CD4-positive, alpha-beta memory T cell (primary cell): ENCODE measurements around the gene TGM4. TPM values are rescaled to one million over a fixed set of nuclear protein-coding genes. Genes with fewer than 3 reads are reported as not detected.

Source experiments
- CTCF ChIA-PET: fragments of 350-600 bp; sonication (Branson Sonifier 250); formaldehyde crosslinking; loops from one replicate; lab custom pipeline; 2021; ENCODE audit warnings: inconsistent platforms; ENCODE audit not compliant: partially characterized antibody; lab: Charles Lee
- POLR2A ChIA-PET: fragments of 350-600 bp; sonication (Branson Sonifier 250); formaldehyde crosslinking; loops from one replicate; lab custom pipeline; 2021; ENCODE audit not compliant: partially characterized antibody; lab: Charles Lee
- DNase-seq, 5 donors: peaks; one replicate each; pipeline versions ENCODE4 v3.0.0 to v3.0.0-alpha.2; 2020 to 2022; ENCODE audit warnings: mixed read lengths in 1 of 5
- H3K27ac ChIP-seq: one replicate; pipeline ENCODE4 v1.7.0; 2013; ENCODE audit warnings: low read depth, low read length
- H3K27me3 ChIP-seq: 2 replicates; pipeline ENCODE4 v1.7.0; 2013; ENCODE audit warnings: mild to moderate bottlenecking, low read length, moderate library complexity; ENCODE audit not compliant: insufficient read depth
- H3K36me3 ChIP-seq: 2 replicates; pipeline ENCODE4 v1.7.0; 2013; ENCODE audit warnings: mild to moderate bottlenecking, low read length, moderate library complexity; ENCODE audit not compliant: insufficient read depth
- H3K4me1 ChIP-seq: 2 replicates; pipeline ENCODE4 v1.7.0; 2013; ENCODE audit warnings: mild to moderate bottlenecking, low read length, moderate library complexity; ENCODE audit not compliant: insufficient read depth
- H3K4me3 ChIP-seq, 2 donors: one replicate each; pipeline ENCODE4 v1.7.0; 2013; ENCODE audit warnings: low read length in 2 of 2, mild to moderate bottlenecking in 1 of 2
- H3K9me3 ChIP-seq, 2 donors: one replicate each; pipeline ENCODE4 v1.7.0; 2013; ENCODE audit warnings: low read length in 2 of 2, control low read depth in 1 of 2; ENCODE audit not compliant: control insufficient read depth in 1 of 2
- H3K27ac Mint-ChIP-seq, 7 donors: one replicate each; pipeline ENCODE4 v1.8.0; 2020 to 2021; ENCODE audit warnings: mixed read lengths in 7 of 7, mild to moderate bottlenecking in 6 of 7, inconsistent platforms in 3 of 7, moderate library complexity in 3 of 7
- H3K27me3 Mint-ChIP-seq, 2 donors: one replicate each; pipeline ENCODE4 v1.8.0; 2020 to 2021; ENCODE audit warnings: mixed read lengths in 2 of 2
- H3K36me3 Mint-ChIP-seq, 2 donors: one replicate each; pipeline ENCODE4 v1.8.0; 2020 to 2021; ENCODE audit warnings: mixed read lengths in 2 of 2, inconsistent platforms in 1 of 2, mild to moderate bottlenecking in 1 of 2
- H3K4me1 Mint-ChIP-seq, 4 donors: one replicate each; pipeline ENCODE4 v1.8.0; 2020 to 2021; ENCODE audit warnings: mixed read lengths in 4 of 4, mild to moderate bottlenecking in 1 of 4
- H3K4me3 Mint-ChIP-seq, 8 donors: one replicate each; pipeline ENCODE4 v1.8.0; 2020 to 2021; ENCODE audit warnings: mixed read lengths in 8 of 8, mild to moderate bottlenecking in 7 of 8, moderate library complexity in 6 of 8, inconsistent platforms in 3 of 8
- H3K9me3 Mint-ChIP-seq, 8 donors: one replicate each; pipeline ENCODE4 v1.8.0; 2020 to 2021; ENCODE audit warnings: mixed read lengths in 8 of 8, mild to moderate bottlenecking in 5 of 8, inconsistent platforms in 3 of 8, moderate library complexity in 1 of 8
- intact Hi-C: fragments of 100-400 bp; cut with micrococcal nuclease; formaldehyde crosslinking; loops from one replicate; pipeline ENCODE4 v1.15.1; 2023
- polyA plus RNA-seq, 2 donors: library from polyadenylated mRNA; unstranded; fragments of 300-500 nt; fragmentation: Illumina TruSeq; gene quantifications; one replicate each; pipeline ENCODE4 v1.2.3, GENCODE V29; 2021
- total RNA-seq, 2 experiments: library from RNA; stranded (reverse); gene quantifications; one replicate each; pipeline ENCODE4 v1.2.3, GENCODE V29; 2021

The TGM4 gene
- total and polyA plus RNA-seq, 4 experiments from 2014 or later: not detected

GRCh38 chr3:44890258-44890657, 15.8 kb downstream of the TGM4 start:
- Mint-ChIP-seq H3K27ac (no peak overlapping the region), H3K4me3 (no peak overlapping the region), H3K4me1 (no peaks in the 10 kb centered on the region), H3K36me3 (no peaks in the 10 kb centered on the region), H3K9me3 (no peaks in the 10 kb centered on the region), H3K27me3 (peaks cover 10 to 11% of the 10 kb centered on the region in 2 donors)
- H3K4me1 ChIP-seq: no peaks in the 10 kb centered on the region
- no peak for DNase-seq
- no peak overlapping the region for H3K4me3 ChIP-seq
- no peaks in the 10 kb centered on the region for H3K9me3 ChIP-seq
- no peak overlapping the region for H3K27ac ChIP-seq
- ChIA-PET CTCF (no interaction called here), POLR2A (no interaction called here)
- H3K27me3 ChIP-seq: no peaks in the 10 kb centered on the region
- H3K36me3 ChIP-seq: no peaks in the 10 kb centered on the region
- intact Hi-C loops: no loop called here

DNA sequence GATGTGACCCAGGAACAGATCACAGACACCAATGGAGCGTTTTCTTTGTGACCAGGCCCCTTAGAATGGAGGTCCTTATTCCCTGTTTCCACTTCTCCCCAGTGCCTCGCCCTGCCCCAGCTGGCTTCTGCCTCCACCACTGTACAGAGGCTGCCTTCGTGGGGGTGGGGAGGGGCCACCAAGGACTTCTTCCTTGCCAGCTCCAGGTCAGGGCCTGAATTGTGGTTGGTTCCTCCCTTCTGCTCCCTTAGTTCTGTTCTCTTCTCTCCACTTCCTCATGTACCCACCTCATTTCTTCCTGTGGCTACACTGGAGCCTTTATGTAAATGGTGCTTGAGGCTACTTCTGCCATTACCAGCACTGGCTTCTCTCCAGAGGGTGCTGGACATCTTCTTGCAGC, 16.4 kb downstream of the TGM4 start:
- H3K4me1 Mint-ChIP-seq: no peaks in the 10 kb centered on the region
- no peak overlapping the region for H3K27ac ChIP-seq
- no peak for DNase-seq
- H3K36me3 ChIP-seq: no peaks in the 10 kb centered on the region
- POLR2A ChIA-PET: no interaction called here
- H3K27ac Mint-ChIP-seq: no peak overlapping the region
- no peaks in the 10 kb centered on the region for H3K4me1 ChIP-seq
- H3K9me3 ChIP-seq: no peaks in the 10 kb centered on the region
- H3K27me3 Mint-ChIP-seq: peaks cover 9 to 11% of the 10 kb centered on the region in 2 donors
- CTCF ChIA-PET: interaction anchor here (1.2 kb wide), 1 partner anchor 358 kb away, joined by 3 read pairs; no protein-coding TSS in a partner anchor
- no peaks in the 10 kb centered on the region for H3K9me3 Mint-ChIP-seq
- H3K4me3 Mint-ChIP-seq: no peak overlapping the region
- H3K36me3 Mint-ChIP-seq: no peaks in the 10 kb centered on the region
- H3K27me3 ChIP-seq: no peaks in the 10 kb centered on the region
- intact Hi-C loops: no loop called here
- H3K4me3 ChIP-seq: no peak overlapping the region

- no peaks in the 10 kb centered on the region for H3K27me3 ChIP-seq
- H3K27ac ChIP-seq: no peak overlapping the region
- no peak for DNase-seq
- H3K36me3 ChIP-seq: no peaks in the 10 kb centered on the region
- CTCF ChIA-PET: no interaction called here
- POLR2A ChIA-PET: no interaction called here
- no peaks in the 10 kb centered on the region for H3K36me3 Mint-ChIP-seq
- H3K27ac Mint-ChIP-seq: no peak overlapping the region
- peaks cover 0 to 7% of the 10 kb centered on the region in 2 donors for H3K27me3 Mint-ChIP-seq
- no peak overlapping the region for H3K4me3 Mint-ChIP-seq
- H3K4me3 ChIP-seq: no peak overlapping the region
- H3K9me3 Mint-ChIP-seq: no peaks in the 10 kb centered on the region
- H3K4me1 Mint-ChIP-seq: no peaks in the 10 kb centered on the region
- intact Hi-C loops: no loop called here
- no peaks in the 10 kb centered on the region for H3K9me3 ChIP-seq
- no peaks in the 10 kb centered on the region for H3K4me1 ChIP-seq
Measured at GRCh38 chr3:44892689-44893088, 18.3 kb downstream of the TGM4 start.

DNA sequence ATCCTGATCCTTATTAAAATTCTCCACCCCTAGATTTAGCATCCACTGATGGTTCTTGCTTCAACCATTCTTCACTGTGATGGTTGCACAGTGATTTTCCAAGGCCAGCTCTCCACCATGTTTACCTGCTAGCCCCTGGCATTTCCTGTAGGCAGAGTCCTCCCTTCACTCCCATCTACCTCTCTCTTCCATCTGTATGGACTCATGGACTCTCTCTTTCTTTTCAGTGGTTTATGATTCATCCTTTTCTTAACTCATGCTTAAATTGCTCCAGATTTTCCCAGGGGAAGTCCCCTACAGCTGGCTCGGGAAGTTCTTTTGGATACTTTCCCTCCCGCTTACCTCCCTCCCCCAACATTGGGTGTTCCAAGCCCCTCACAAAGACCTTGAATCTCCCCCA, 18.7 kb downstream of the TGM4 start:
- Histone ChIP-seq H3K9me3 (no peaks in the 10 kb centered on the region), H3K27ac (no peak overlapping the region), H3K27me3 (no peaks in the 10 kb centered on the region), H3K36me3 (no peaks in the 10 kb centered on the region), H3K4me1 (no peaks in the 10 kb centered on the region), H3K4me3 (no peak overlapping the region)
- no peak overlapping the region for H3K27ac Mint-ChIP-seq
- no peak overlapping the region for H3K4me3 Mint-ChIP-seq
- H3K36me3 Mint-ChIP-seq: no peaks in the 10 kb centered on the region
- CTCF ChIA-PET: no interaction called here
- no peaks in the 10 kb centered on the region for H3K9me3 Mint-ChIP-seq
- intact Hi-C loops: no loop called here
- DNase-seq: no peak
- no peaks in the 10 kb centered on the region for H3K4me1 Mint-ChIP-seq
- POLR2A ChIA-PET: no interaction called here
- peaks cover 0 to 8% of the 10 kb centered on the region in 2 donors for H3K27me3 Mint-ChIP-seq

DNA sequence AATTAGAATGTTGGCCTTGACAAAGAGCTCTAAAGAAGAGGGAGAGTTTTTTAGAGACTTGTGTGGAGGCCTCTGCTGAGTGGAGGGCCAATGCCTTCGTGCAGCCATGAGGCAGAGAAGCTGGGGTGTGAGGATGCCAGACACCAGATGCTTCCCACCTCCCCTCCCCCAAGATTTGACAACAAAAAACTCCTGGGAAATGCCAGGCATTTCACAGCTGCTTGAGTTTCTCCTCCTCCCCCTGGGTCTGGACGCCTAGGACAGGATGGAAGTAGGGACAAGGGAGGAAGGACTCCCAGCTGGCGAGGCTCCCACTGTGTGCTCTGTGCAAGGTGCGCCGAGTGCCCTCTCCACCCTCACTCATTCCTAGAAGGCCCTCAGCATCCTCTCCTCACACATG, 20.1 kb downstream of the TGM4 start:
- no peaks in the 10 kb centered on the region for H3K4me1 ChIP-seq
- Mint-ChIP-seq H3K27ac (no peak overlapping the region), H3K4me3 (no peak overlapping the region), H3K9me3 (no peaks in the 10 kb centered on the region), H3K4me1 (no peaks in the 10 kb centered on the region), H3K36me3 (no peaks in the 10 kb centered on the region), H3K27me3 (peaks cover 3 to 11% of the 10 kb centered on the region in 2 donors)
- intact Hi-C loops: no loop called here
- H3K27ac ChIP-seq: no peak overlapping the region
- H3K36me3 ChIP-seq: no peaks in the 10 kb centered on the region
- DNase-seq: no peak
- no peaks in the 10 kb centered on the region for H3K9me3 ChIP-seq
- ChIA-PET POLR2A (no interaction called here), CTCF (no interaction called here)
- H3K27me3 ChIP-seq: no peaks in the 10 kb centered on the region
- H3K4me3 ChIP-seq: no peak overlapping the region

- ChIA-PET CTCF (no interaction called here), POLR2A (no interaction called here)
- no peak overlapping the region for H3K27ac ChIP-seq
- H3K9me3 Mint-ChIP-seq: no peaks in the 10 kb centered on the region
- no peaks in the 10 kb centered on the region for H3K36me3 Mint-ChIP-seq
- H3K4me1 ChIP-seq: no peaks in the 10 kb centered on the region
- no peaks in the 10 kb centered on the region for H3K27me3 ChIP-seq
- no peak overlapping the region for H3K27ac Mint-ChIP-seq
- DNase-seq: no peak
- no peak overlapping the region for H3K4me3 Mint-ChIP-seq
- no peak overlapping the region for H3K4me3 ChIP-seq
- peaks cover 7 to 19% of the 10 kb centered on the region in 2 donors for H3K27me3 Mint-ChIP-seq
- H3K36me3 ChIP-seq: no peaks in the 10 kb centered on the region
- intact Hi-C loops: no loop called here
- H3K9me3 ChIP-seq: no peaks in the 10 kb centered on the region
- no peaks in the 10 kb centered on the region for H3K4me1 Mint-ChIP-seq
Measured at GRCh38 chr3:44896440-44896839, 22.0 kb downstream of the TGM4 start.

GRCh38 chr3:44899683-44900367, 25.4 kb downstream of the TGM4 start:
- H3K4me1 ChIP-seq: no peaks in the 10 kb centered on the region
- no peaks in the 10 kb centered on the region for H3K36me3 ChIP-seq
- intact Hi-C loops: no loop called here
- Mint-ChIP-seq H3K4me3 (no peak overlapping the region), H3K27me3 (peaks cover 12 to 20% of the 10 kb centered on the region in 2 donors), H3K36me3 (no peaks in the 10 kb centered on the region), H3K4me1 (no peaks in the 10 kb centered on the region), H3K27ac (no peak overlapping the region), H3K9me3 (no peaks in the 10 kb centered on the region)
- H3K9me3 ChIP-seq: no peaks in the 10 kb centered on the region
- ChIA-PET CTCF (no interaction called here), POLR2A (no interaction called here)
- H3K27ac ChIP-seq: no peak overlapping the region
- H3K4me3 ChIP-seq: no peak overlapping the region
- no peak for DNase-seq
- no peaks in the 10 kb centered on the region for H3K27me3 ChIP-seq
